HepG2 (cell line): ENCODE results near the gene PTGES3. TPM values are rescaled to one million over a fixed set of nuclear protein-coding genes. Genes with fewer than 3 reads are reported as not detected.
A peak's percentile ranks its signal among the peaks of the same experiment; 100 is the strongest.

Experiments used
- ARHGAP35 ChIP-seq: sonication (generic); formaldehyde crosslinking; IDR thresholded peaks from 2 replicates; pipeline ENCODE4 v1.9.0; 2022; ENCODE audit warnings: mild to moderate bottlenecking, inconsistent platforms, moderate library complexity, missing genetic modification reagents, borderline replicate concordance
- ATRX ChIP-seq: sonication (generic); formaldehyde crosslinking; IDR thresholded peaks from 2 replicates; pipeline ENCODE4 v1.4.0; 2020; ENCODE audit warnings: missing genetic modification reagents, borderline replicate concordance
- FIP1L1 ChIP-seq: fragments of 200-400 bp; formaldehyde crosslinking; IDR thresholded peaks from 2 replicates; pipeline ENCODE4 v1.6.1; 2018; ENCODE audit warnings: low read depth, mild to moderate bottlenecking, low read length, moderate library complexity, borderline replicate concordance; ENCODE audit not compliant: insufficient read depth
- HHEX ChIP-seq: IDR thresholded peaks from 2 replicates; pipeline ENCODE4 v1.6.1; 2016; ENCODE audit warnings: control low read depth
- HMGA1 ChIP-seq: sonication (generic); formaldehyde crosslinking; conservative IDR thresholded peaks from 2 replicates; pipeline ENCODE4 v1.4.0; 2020; ENCODE audit warnings: missing genetic modification reagents
- KDM2A ChIP-seq: sonication (generic); formaldehyde crosslinking; IDR thresholded peaks from 2 replicates; pipeline ENCODE4 v1.4.0; 2020; ENCODE audit warnings: low read depth, missing genetic modification reagents, borderline replicate concordance
- SOX6 ChIP-seq, 2 experiments: fragments of 450-650 bp in 1 of 2; sonication (generic) in 1 of 2; formaldehyde crosslinking in 1 of 2; IDR thresholded peaks; 2 replicates each; pipeline versions ENCODE4 v1.4.0 to v1.6.1; 2017 to 2020; ENCODE audit warnings: antibody characterized with exemption in 1 of 2, mild to moderate bottlenecking in 1 of 2, missing genetic modification reagents in 1 of 2
- U2AF2 ChIP-seq: fragments of 200-400 bp; formaldehyde crosslinking; IDR thresholded peaks from 2 replicates; pipeline ENCODE4 v1.6.1; 2017; ENCODE audit warnings: low read depth, mild to moderate bottlenecking, low read length
- ZBTB7A ChIP-seq: sonication (generic); formaldehyde crosslinking; IDR thresholded peaks from 2 replicates; pipeline ENCODE4 v1.8.0; 2022; ENCODE audit warnings: mild to moderate bottlenecking, missing genetic modification reagents
- ZKSCAN1 ChIP-seq: fragments of 150-350 bp; IDR thresholded peaks from 2 replicates; pipeline ENCODE4 v1.6.1; 2014; ENCODE audit warnings: low read length
- ZNF17 ChIP-seq: sonication (generic); formaldehyde crosslinking; IDR thresholded peaks from 2 replicates; pipeline ENCODE4 v1.5.0; 2020; ENCODE audit warnings: mild to moderate bottlenecking, missing genetic modification reagents
- ZNF3 ChIP-seq: IDR thresholded peaks from 2 replicates; pipeline ENCODE4 v1.7.0; 2017; ENCODE audit warnings: inconsistent platforms
- ZNF589 ChIP-seq: sonication (generic); formaldehyde crosslinking; conservative IDR thresholded peaks from 2 replicates; pipeline ENCODE4 v1.8.0; 2022; ENCODE audit warnings: mild to moderate bottlenecking, moderate library complexity, missing genetic modification reagents
- polyA plus RNA-seq, 8 experiments: library from polyadenylated mRNA; depleted of rRNA in 3 of 8; stranded (reverse) in 7 of 8; unstranded in 1 of 8; fragments of >200 nt; fragmentation: Illumina TruSeq in 4 of 8; extraction: Trizol in 4 of 8; gene quantifications; 2 replicates each; pipeline versions ENCODE4 v1.2.1 to v1.2.3, GENCODE V29; 2011 to 2016; ENCODE audit warnings: low read depth in 4 of 8, missing spikeins in 1 of 8, mixed read lengths in 1 of 8; ENCODE audit not compliant: insufficient read depth in 1 of 8
- total RNA-seq, 5 experiments: library from RNA; depleted of rRNA; stranded (reverse); fragments of >200 nt; fragmentation: Illumina TruSeq; extraction: Trizol; gene quantifications; 2 replicates each; pipeline ENCODE4 v1.2.3, GENCODE V29; 2016; ENCODE audit warnings: low read depth in 1 of 5
- TF ChIP-seq, protein P1 (sequence below), 2 experiments: fragments of 450-650 bp in 1 of 2; sonication (generic) in 1 of 2; formaldehyde crosslinking in 1 of 2; IDR thresholded peaks; 2 replicates each; pipeline versions ENCODE4 v1.6.1 to v1.8.0; 2016 to 2022; ENCODE audit warnings: antibody characterized with exemption in 1 of 2, mild to moderate bottlenecking in 1 of 2, missing genetic modification reagents in 1 of 2
- TF ChIP-seq, protein P2 (sequence below): sonication (generic); formaldehyde crosslinking; IDR thresholded peaks from 2 replicates; pipeline ENCODE4 v1.8.0; 2022; ENCODE audit warnings: mild to moderate bottlenecking, missing genetic modification reagents, borderline replicate concordance

The PTGES3 gene
- total and polyA plus RNA-seq, 2 of the 13 experiments (the other 11 are each of a cell fraction or from before 2014, with no cell fraction given), result 54.4 to 159 TPM

- TF ChIP-seq, protein P1, sequence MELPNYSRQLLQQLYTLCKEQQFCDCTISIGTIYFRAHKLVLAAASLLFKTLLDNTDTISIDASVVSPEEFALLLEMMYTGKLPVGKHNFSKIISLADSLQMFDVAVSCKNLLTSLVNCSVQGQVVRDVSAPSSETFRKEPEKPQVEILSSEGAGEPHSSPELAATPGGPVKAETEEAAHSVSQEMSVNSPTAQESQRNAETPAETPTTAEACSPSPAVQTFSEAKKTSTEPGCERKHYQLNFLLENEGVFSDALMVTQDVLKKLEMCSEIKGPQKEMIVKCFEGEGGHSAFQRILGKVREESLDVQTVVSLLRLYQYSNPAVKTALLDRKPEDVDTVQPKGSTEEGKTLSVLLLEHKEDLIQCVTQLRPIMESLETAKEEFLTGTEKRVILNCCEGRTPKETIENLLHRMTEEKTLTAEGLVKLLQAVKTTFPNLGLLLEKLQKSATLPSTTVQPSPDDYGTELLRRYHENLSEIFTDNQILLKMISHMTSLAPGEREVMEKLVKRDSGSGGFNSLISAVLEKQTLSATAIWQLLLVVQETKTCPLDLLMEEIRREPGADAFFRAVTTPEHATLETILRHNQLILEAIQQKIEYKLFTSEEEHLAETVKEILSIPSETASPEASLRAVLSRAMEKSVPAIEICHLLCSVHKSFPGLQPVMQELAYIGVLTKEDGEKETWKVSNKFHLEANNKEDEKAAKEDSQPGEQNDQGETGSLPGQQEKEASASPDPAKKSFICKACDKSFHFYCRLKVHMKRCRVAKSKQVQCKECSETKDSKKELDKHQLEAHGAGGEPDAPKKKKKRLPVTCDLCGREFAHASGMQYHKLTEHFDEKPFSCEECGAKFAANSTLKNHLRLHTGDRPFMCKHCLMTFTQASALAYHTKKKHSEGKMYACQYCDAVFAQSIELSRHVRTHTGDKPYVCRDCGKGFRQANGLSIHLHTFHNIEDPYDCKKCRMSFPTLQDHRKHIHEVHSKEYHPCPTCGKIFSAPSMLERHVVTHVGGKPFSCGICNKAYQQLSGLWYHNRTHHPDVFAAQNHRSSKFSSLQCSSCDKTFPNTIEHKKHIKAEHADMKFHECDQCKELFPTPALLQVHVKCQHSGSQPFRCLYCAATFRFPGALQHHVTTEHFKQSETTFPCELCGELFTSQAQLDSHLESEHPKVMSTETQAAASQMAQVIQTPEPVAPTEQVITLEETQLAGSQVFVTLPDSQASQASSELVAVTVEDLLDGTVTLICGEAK (IDR thresholded peaks at IDR 0.05), result no peak
- TF ChIP-seq, protein P1 (CRISPR knock-in tag; IDR thresholded peaks at IDR 0.05), result peak; percentile 79; the same call in 1 of the 2 replicates
- TF ChIP-seq HMGA1 (CRISPR knock-in tag), result no peak
- TF ChIP-seq HHEX (CRISPR knock-in tag), result peak; percentile 24; the same call in 1 of the 2 replicates
- TF ChIP-seq ZNF17, result no peak
- 0 out of 2 replicates have a peak, but pooled peaks have one; percentile 38 for TF ChIP-seq ZNF589 (CRISPR knock-in tag)
- no peak for TF ChIP-seq ZBTB7A (CRISPR knock-in tag)
- no peak for TF ChIP-seq ZNF3
- TF ChIP-seq U2AF2, result no peak
- TF ChIP-seq SOX6 (IDR thresholded peaks at IDR 0.05), result no peak
- TF ChIP-seq SOX6 (CRISPR knock-in tag; IDR thresholded peaks at IDR 0.05), result peak; percentile 14
- TF ChIP-seq ATRX (CRISPR knock-in tag), result no peak
- TF ChIP-seq FIP1L1, result no peak
- no peak for TF ChIP-seq ARHGAP35 (CRISPR knock-in tag)
- peak; percentile 87 for TF ChIP-seq KDM2A
- TF ChIP-seq, protein P2, sequence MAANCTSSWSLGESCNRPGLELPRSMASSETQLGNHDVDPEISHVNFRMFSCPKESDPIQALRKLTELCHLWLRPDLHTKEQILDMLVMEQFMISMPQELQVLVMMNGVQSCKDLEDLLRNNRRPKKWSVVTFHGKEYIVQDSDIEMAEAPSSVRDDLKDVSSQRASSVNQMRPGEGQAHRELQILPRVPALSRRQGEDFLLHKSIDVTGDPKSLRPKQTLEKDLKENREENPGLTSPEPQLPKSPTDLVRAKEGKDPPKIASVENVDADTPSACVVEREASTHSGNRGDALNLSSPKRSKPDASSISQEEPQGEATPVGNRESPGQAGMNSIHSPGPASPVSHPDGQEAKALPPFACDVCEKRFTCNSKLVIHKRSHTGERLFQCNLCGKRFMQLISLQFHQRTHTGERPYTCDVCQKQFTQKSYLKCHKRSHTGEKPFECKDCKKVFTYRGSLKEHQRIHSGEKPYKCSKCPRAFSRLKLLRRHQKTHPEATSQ (CRISPR knock-in tag), result peak; percentile 57; the same call in 1 of the 2 replicates
- TF ChIP-seq ZKSCAN1, result no peak
Measured at GRCh38 chr12:56645717-56646446, 42.2 kb downstream of the PTGES3 start, which contains the start of gene ATP5F1B (continued).
